DMS153 treated with DMSO at 0.1 percent for 48 hours (cell line): Measurements from ENCODE around the gene ASB7.
A peak's percentile ranks its signal among the peaks of the same experiment; 100 is the strongest.
"Not testable (repeated sequence)": the region's sequence is repeated elsewhere in the genome, so short reads cannot be mapped to it uniquely, and the experiment has no call there.

Experiments
- DNase-seq: peaks from one replicate; lab custom pipeline; 2025; ENCODE audit not compliant: unreplicated experiment; lab: John Stamatoyannopoulos, UW

ASB7 gene

GRCh38 chr15:100602064-100602822 is at the start of gene ASB7, which contains the start of gene LINS1:
TSS of gene ASB7 (plus strand) at chr15:100602589. CDS start at chr15:100612217, 9,628 bp downstream.
TSS of gene LINS1 (minus strand) at chr15:100602184. CDS start at chr15:100580842, 21,342 bp downstream.
- peak; percentile 86 for DNase-seq

- no peak for DNase-seq
These were observed 48.9 kb upstream of the ASB7 start for GRCh38 chr15:100553468-100553867.

GRCh38 chr15:100558771-100559254 is 43.6 kb upstream of the ASB7 start:
- no peak for DNase-seq

- no peak for DNase-seq
These were observed 43.1 kb upstream of the ASB7 start for GRCh38 chr15:100559330-100559729.

GRCh38 chr15:100560323-100560722 is 42.1 kb upstream of the ASB7 start:
- DNase-seq = no peak

- DNase-seq = no peak
These were observed 36.8 kb upstream of the ASB7 start for GRCh38 chr15:100565591-100565990.

GRCh38 chr15:100566850-100567628 is 35.4 kb upstream of the ASB7 start:
- no peak for DNase-seq

GRCh38 chr15:100569391-100569790 is 33.0 kb upstream of the ASB7 start:
- no peak for DNase-seq

GRCh38 chr15:100570275-100570674 is 32.1 kb upstream of the ASB7 start:
- DNase-seq = no peak

GRCh38 chr15:100570735-100571313 is 31.6 kb upstream of the ASB7 start:
- no peak for DNase-seq

- DNase-seq = no peak
These were observed 30.7 kb upstream of the ASB7 start for GRCh38 chr15:100571592-100572167.

GRCh38 chr15:100572362-100572983 is 29.9 kb upstream of the ASB7 start:
- DNase-seq = no peak

GRCh38 chr15:100573526-100573925 is 28.9 kb upstream of the ASB7 start:
- DNase-seq = no peak

GRCh38 chr15:100580414-100580813 is 22.0 kb upstream of the ASB7 start:
- DNase-seq = no peak

GRCh38 chr15:100588638-100589242 is 13.6 kb upstream of the ASB7 start:
- DNase-seq = no peak

- not testable (repeated sequence) for DNase-seq
These were observed 11.2 kb upstream of the ASB7 start for GRCh38 chr15:100591163-100591562.

- no peak for DNase-seq
These were observed 10.6 kb upstream of the ASB7 start for GRCh38 chr15:100591835-100592234.

GRCh38 chr15:100592898-100593297 is 9.5 kb upstream of the ASB7 start:
- DNase-seq = no peak

- no peak for DNase-seq
These were observed 9.0 kb upstream of the ASB7 start for GRCh38 chr15:100593431-100593830.

- no peak for DNase-seq
These were observed 6.4 kb upstream of the ASB7 start for GRCh38 chr15:100595964-100596363.
